Astrocyte of the cerebellum (primary cell): ENCODE results near the gene TSC1.

ENCODE experiments used
- DNase-seq: peaks from one replicate; pipeline ENCODE4 v3.0.0-alpha.2; 2011; ENCODE audit warnings: low read depth
- H3K4me3 ChIP-seq: 2 replicates; pipeline ENCODE4 v1.5.1; 2011; ENCODE audit warnings: mild to moderate bottlenecking, low read depth, low read length, moderate library complexity
- CTCF ChIP-seq: IDR thresholded peaks from 2 replicates; pipeline ENCODE4 v1.5.1; 2012; ENCODE audit warnings: low read length, low read depth, moderate library complexity, mild to moderate bottlenecking; ENCODE audit errors: missing control alignments
- in situ Hi-C: cut with HindIII; loops from 2 replicates; pipeline ENCODE4 v1.10.0; 2017; ENCODE audit warnings: low sequenced_read_pairs

Gene TSC1

GRCh38 chr9:132989014-132989310, 44.5 kb upstream of the TSC1 start:
- H3K4me3 ChIP-seq = no peak overlapping the region
- DNase-seq = no peak
- in situ Hi-C loops = no loop called here
- no peak for TF ChIP-seq CTCF

- no peak for TF ChIP-seq CTCF
- H3K4me3 ChIP-seq = no peak overlapping the region
- no peak for DNase-seq
- in situ Hi-C loops = no loop called here
Measured at GRCh38 chr9:132988244-132989013, 44.0 kb upstream of the TSC1 start.

- no peak for DNase-seq
- H3K4me3 ChIP-seq = no peak overlapping the region
- TF ChIP-seq CTCF = no peak
- in situ Hi-C loops = no loop called here
Measured at GRCh38 chr9:132986640-132987620, 42.5 kb upstream of the TSC1 start.

- in situ Hi-C loops = no loop called here
- no peak overlapping the region for H3K4me3 ChIP-seq
- no peak for TF ChIP-seq CTCF
- no peak for DNase-seq
Measured at GRCh38 chr9:132986114-132986513, 41.7 kb upstream of the TSC1 start.

GRCh38 chr9:132985489-132985888, 41.1 kb upstream of the TSC1 start:
- no peak overlapping the region for H3K4me3 ChIP-seq
- in situ Hi-C loops = no loop called here
- DNase-seq = no peak
- no peak for TF ChIP-seq CTCF

- no peak for DNase-seq
- in situ Hi-C loops = no loop called here
Measured at GRCh38 chr9:132985071-132985350, 40.6 kb upstream of the TSC1 start.

More at GRCh38 chr9:132985071-132985350, 40.6 kb upstream of the TSC1 start:
- no peak overlapping the region for H3K4me3 ChIP-seq
- TF ChIP-seq CTCF = no peak
